Tibial artery (tissue), 4 donors: ENCODE data around the gene LARGE1.

Experiments used
- DNase-seq, 2 donors: peaks; one replicate each; pipeline ENCODE4 v3.0.0-alpha.2; 2019
- H3K27ac ChIP-seq, 2 donors: fragments of 200-600 bp; sonication (generic) in 1 of 2; 1 replicate in 1 of 2; 2 replicates in 1 of 2; pipeline ENCODE4 v1.5.1; 2018 to 2019; ENCODE audit warnings: mild to moderate bottlenecking in 1 of 2
- H3K27me3 ChIP-seq, 2 donors: fragments of 200-600 bp; sonication (generic) in 1 of 2; one replicate each; pipeline versions ENCODE4 v1.5.1 to v1.6.0; 2016 to 2019
- H3K36me3 ChIP-seq, 3 donors: fragments of 200-600 bp; sonication (generic) in 2 of 3; one replicate each; pipeline ENCODE4 v1.5.1; 2016 to 2019; ENCODE audit warnings: mild to moderate bottlenecking in 2 of 3
- H3K4me1 ChIP-seq, 4 donors: fragments of 200-600 bp; sonication (generic) in 2 of 4; 1 replicate in 3 of 4; 2 replicates in 1 of 4; pipeline ENCODE4 v1.5.1; 2016 to 2019
- H3K4me3 ChIP-seq, 2 donors: fragments of 200-600 bp; sonication (generic) in 1 of 2; 1 replicate in 1 of 2; 2 replicates in 1 of 2; pipeline ENCODE4 v1.5.1; 2018 to 2019; ENCODE audit warnings: mild to moderate bottlenecking in 2 of 2
- H3K9me3 ChIP-seq, 3 donors: fragments of 200-600 bp; sonication (generic) in 1 of 3; one replicate each; pipeline ENCODE4 v1.5.1; 2016 to 2019
- CTCF ChIP-seq, 2 experiments: fragments of 200-600 bp in 1 of 2; fragments of 450-650 bp in 1 of 2; IDR thresholded peaks; one replicate each; pipeline ENCODE4 v1.5.1; 2017 to 2019; ENCODE audit warnings: antibody characterized with exemption in 2 of 2, mild to moderate bottlenecking in 1 of 2, moderate library complexity in 1 of 2
- intact Hi-C: fragments of 100-400 bp; cut with DNase I; formaldehyde crosslinking; loops from one replicate; pipeline ENCODE4 v1.15.0; 2023; ENCODE audit warnings: low total_unique reads

Gene LARGE1

GRCh38 chr22:33747576-33748180, 172.6 kb downstream of the LARGE1 start:
- Histone ChIP-seq H3K9me3 (no peaks in the 10 kb centered on the region), H3K27me3 (no peaks in the 10 kb centered on the region), H3K4me1 (no peaks in the 10 kb centered on the region), H3K27ac (no peak overlapping the region), H3K4me3 (no peak overlapping the region), H3K36me3 (no peaks in the 10 kb centered on the region)
- no peak for DNase-seq
- intact Hi-C loops: no loop called here
- no peak for TF ChIP-seq CTCF (IDR thresholded peaks at IDR 0.05)

GRCh38 chr22:33747029-33747428, 173.2 kb downstream of the LARGE1 start:
- H3K4me3 ChIP-seq: no peak overlapping the region
- H3K36me3 ChIP-seq: no peaks in the 10 kb centered on the region
- no peak for TF ChIP-seq CTCF (IDR thresholded peaks at IDR 0.05)
- H3K27ac ChIP-seq: no peak overlapping the region
- no peaks in the 10 kb centered on the region for H3K4me1 ChIP-seq
- intact Hi-C loops: no loop called here
- H3K9me3 ChIP-seq: no peaks in the 10 kb centered on the region
- no peaks in the 10 kb centered on the region for H3K27me3 ChIP-seq
- no peak for DNase-seq

DNA sequence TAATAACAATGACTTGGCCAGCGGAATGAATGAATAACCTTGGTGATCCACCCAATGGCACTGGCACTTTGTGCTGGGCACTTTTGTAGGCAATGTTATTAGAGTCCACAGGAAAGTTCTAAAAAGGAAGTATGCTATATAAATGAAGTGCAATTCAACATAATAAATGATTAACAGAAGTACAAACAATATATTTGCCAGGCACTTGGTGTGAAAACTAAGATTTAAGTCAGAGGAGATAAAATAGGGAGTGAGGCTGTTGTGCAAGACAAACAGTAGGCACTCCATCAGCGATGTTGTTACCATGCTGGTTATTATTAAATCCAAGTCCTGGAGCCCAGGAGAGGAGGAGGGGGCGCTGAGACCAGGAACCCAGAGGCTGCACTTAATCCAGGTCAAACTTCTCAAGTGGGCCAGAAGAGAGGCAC, 173.8 kb downstream of the LARGE1 start:
- Histone ChIP-seq H3K4me3 (no peak overlapping the region), H3K9me3 (no peaks in the 10 kb centered on the region), H3K27me3 (no peaks in the 10 kb centered on the region), H3K4me1 (no peaks in the 10 kb centered on the region), H3K27ac (no peak overlapping the region), H3K36me3 (no peaks in the 10 kb centered on the region)
- intact Hi-C loops: no loop called here
- TF ChIP-seq CTCF (IDR thresholded peaks at IDR 0.05): no peak
- no peak for DNase-seq

DNA sequence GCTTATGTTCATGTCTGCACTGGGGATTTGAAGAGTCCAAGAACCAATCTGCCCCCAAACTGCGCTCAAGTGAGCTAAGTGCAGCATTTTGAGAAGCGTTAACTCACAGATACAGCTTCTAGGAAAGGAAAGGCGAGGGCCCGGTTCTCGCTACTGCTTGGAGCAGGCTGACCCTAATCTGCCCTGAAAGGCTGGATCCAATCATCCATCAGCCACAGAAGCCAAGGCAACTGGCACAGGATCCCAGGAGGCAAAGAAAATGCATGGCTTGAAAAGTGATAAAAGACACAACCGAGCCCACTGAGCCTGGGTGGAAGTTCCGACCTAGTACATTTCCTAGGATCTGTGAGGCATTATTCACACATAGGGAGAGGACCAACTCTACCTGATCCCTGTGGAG, 174.8 kb downstream of the LARGE1 start:
- no peaks in the 10 kb centered on the region for H3K4me1 ChIP-seq
- no peaks in the 10 kb centered on the region for H3K27me3 ChIP-seq
- DNase-seq: no peak
- no peaks in the 10 kb centered on the region for H3K9me3 ChIP-seq
- H3K27ac ChIP-seq: no peak overlapping the region
- H3K36me3 ChIP-seq: no peaks in the 10 kb centered on the region
- H3K4me3 ChIP-seq: no peak overlapping the region
- intact Hi-C loops: no loop called here
- no peak for TF ChIP-seq CTCF (IDR thresholded peaks at IDR 0.05)

DNA sequence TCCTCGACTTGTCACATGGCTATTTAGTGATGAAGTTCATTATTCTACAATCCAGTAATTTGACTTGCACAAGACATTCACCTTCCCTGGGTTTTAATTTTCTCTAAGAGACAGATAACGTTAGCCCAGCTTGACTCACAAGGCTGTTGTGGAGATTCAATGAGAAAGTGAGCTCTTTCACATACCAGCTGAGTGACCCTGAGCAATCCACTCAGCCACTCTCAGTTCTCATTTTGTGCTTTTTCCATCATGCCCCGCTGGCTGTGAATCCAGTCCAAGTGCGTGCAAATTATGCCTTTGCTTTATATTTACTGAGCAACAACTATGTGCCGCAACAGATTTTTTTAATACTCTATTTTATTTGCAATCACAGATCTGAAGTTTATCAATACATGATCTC, 176.5 kb downstream of the LARGE1 start:
- DNase-seq: no peak
- no peaks in the 10 kb centered on the region for H3K27me3 ChIP-seq
- H3K36me3 ChIP-seq: no peaks in the 10 kb centered on the region
- no peaks in the 10 kb centered on the region for H3K4me1 ChIP-seq
- intact Hi-C loops: no loop called here
- H3K4me3 ChIP-seq: no peak overlapping the region
- TF ChIP-seq CTCF (IDR thresholded peaks at IDR 0.05): no peak
- no peak overlapping the region for H3K27ac ChIP-seq
- no peaks in the 10 kb centered on the region for H3K9me3 ChIP-seq

DNA sequence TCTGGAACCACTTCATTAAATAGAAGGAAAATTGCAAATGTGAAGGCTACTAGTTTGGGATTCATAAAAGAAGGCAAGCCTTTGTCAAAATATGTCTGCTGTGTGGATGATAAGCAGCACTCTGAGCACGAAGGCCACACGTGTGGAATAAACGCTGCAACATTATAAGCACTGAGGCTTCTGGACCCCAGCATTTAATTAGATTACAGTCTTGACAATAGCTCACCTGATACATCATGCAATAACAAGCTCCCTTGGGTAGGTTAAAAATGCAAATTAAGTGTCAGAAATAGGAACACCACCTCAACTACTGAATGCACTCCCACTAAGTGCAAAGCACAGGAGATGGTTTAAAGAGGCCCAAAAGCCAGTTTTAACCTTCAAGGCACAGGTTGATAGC, 179.3 kb downstream of the LARGE1 start:
- no peak for TF ChIP-seq CTCF (IDR thresholded peaks at IDR 0.05)
- Histone ChIP-seq H3K4me1 (no peaks in the 10 kb centered on the region), H3K27ac (no peak overlapping the region), H3K4me3 (no peak overlapping the region), H3K27me3 (no peaks in the 10 kb centered on the region), H3K9me3 (no peaks in the 10 kb centered on the region), H3K36me3 (no peaks in the 10 kb centered on the region)
- no peak for DNase-seq
- intact Hi-C loops: no loop called here
